Glomerular endothelial cell (primary cell): ENCODE measurements around the gene RAPSN. TPM values are rescaled to one million over a fixed set of nuclear protein-coding genes. Genes with fewer than 3 reads are reported as not detected.

ENCODE experiments used
- DNase-seq: peaks from one replicate; pipeline ENCODE4 v3.0.0-alpha.2; 2011; ENCODE audit warnings: low read depth, low spot score; ENCODE audit errors: extremely low read depth
- total RNA-seq: library from RNA; depleted of rRNA; stranded (reverse); fragments of >200 nt; gene quantifications from 2 replicates; pipeline ENCODE4 v1.2.3, GENCODE V29; 2015

The RAPSN gene
- total RNA-seq, 1 donor from 2014 or later, result not detected

- DNase-seq, result no peak
Observed at GRCh38 chr11:47409440-47410369, 39.2 kb downstream of the RAPSN start.

- DNase-seq, result peak; percentile 48
Observed at GRCh38 chr11:47408598-47409439, 40.1 kb downstream of the RAPSN start.

- peak; percentile 47 for DNase-seq
Observed at GRCh38 chr11:47407746-47408590, 41.0 kb downstream of the RAPSN start, which contains the start of gene SLC39A13. Gene SLC39A13 (plus strand): TSS chr11:47408590. CDS start chr11:47410095, 1,505 bp downstream.

- DNase-seq, result no peak
Observed at GRCh38 chr11:47406896-47407745, 41.8 kb downstream of the RAPSN start.

- no peak for DNase-seq
Observed at GRCh38 chr11:47403571-47403970, 45.4 kb downstream of the RAPSN start.

- DNase-seq, result no peak
Observed at GRCh38 chr11:47403135-47403534, 45.8 kb downstream of the RAPSN start.

- no peak for DNase-seq
Observed at GRCh38 chr11:47400768-47401279, 48.1 kb downstream of the RAPSN start.

- no peak for DNase-seq
Observed at GRCh38 chr11:47399860-47400767, 48.8 kb downstream of the RAPSN start.

GRCh38 chr11:47398551-47398950 lies 50.4 kb downstream of the RAPSN start:
- DNase-seq, result no peak

GRCh38 chr11:47398011-47398410 lies 50.9 kb downstream of the RAPSN start:
- no peak for DNase-seq

GRCh38 chr11:47396049-47396320 lies 53.0 kb downstream of the RAPSN start:
- no peak for DNase-seq

GRCh38 chr11:47395223-47396048 lies 53.5 kb downstream of the RAPSN start:
- no peak for DNase-seq

GRCh38 chr11:47394322-47395222 lies 54.4 kb downstream of the RAPSN start:
- DNase-seq, result peak; percentile 36

- no peak for DNase-seq
Observed at GRCh38 chr11:47394050-47394321, 55.0 kb downstream of the RAPSN start.

GRCh38 chr11:47393163-47394049 lies 55.5 kb downstream of the RAPSN start:
- DNase-seq, result no peak

GRCh38 chr11:47392546-47393162 lies 56.3 kb downstream of the RAPSN start:
- DNase-seq, result no peak
